LNCaP clone FGC (cell line): ENCODE measurements around the gene GPR63.

Experiments used
- DNase-seq: peaks from one replicate; pipeline ENCODE4 v3.0.0-alpha.2; 2011; ENCODE audit warnings: low read depth
- H3K4me3 ChIP-seq: 2 replicates; pipeline ENCODE4 v1.5.1; 2011; ENCODE audit warnings: mild to moderate bottlenecking, low read depth, low read length, control low read depth
- TF ChIP-seq, protein P1 (sequence below): IDR thresholded peaks from 2 replicates; pipeline ENCODE4 v1.5.1; 2012; ENCODE audit warnings: mild to moderate bottlenecking; ENCODE audit not compliant: control insufficient read depth, insufficient read depth; ENCODE audit errors: extremely low read depth

Gene GPR63

GRCh38 chr6:96864216-96865054 lies 27.2 kb upstream of the GPR63 start:
- no peak for DNase-seq
- no peak overlapping the region for H3K4me3 ChIP-seq
- TF ChIP-seq, protein P1, sequence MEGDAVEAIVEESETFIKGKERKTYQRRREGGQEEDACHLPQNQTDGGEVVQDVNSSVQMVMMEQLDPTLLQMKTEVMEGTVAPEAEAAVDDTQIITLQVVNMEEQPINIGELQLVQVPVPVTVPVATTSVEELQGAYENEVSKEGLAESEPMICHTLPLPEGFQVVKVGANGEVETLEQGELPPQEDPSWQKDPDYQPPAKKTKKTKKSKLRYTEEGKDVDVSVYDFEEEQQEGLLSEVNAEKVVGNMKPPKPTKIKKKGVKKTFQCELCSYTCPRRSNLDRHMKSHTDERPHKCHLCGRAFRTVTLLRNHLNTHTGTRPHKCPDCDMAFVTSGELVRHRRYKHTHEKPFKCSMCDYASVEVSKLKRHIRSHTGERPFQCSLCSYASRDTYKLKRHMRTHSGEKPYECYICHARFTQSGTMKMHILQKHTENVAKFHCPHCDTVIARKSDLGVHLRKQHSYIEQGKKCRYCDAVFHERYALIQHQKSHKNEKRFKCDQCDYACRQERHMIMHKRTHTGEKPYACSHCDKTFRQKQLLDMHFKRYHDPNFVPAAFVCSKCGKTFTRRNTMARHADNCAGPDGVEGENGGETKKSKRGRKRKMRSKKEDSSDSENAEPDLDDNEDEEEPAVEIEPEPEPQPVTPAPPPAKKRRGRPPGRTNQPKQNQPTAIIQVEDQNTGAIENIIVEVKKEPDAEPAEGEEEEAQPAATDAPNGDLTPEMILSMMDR: no peak

DNA sequence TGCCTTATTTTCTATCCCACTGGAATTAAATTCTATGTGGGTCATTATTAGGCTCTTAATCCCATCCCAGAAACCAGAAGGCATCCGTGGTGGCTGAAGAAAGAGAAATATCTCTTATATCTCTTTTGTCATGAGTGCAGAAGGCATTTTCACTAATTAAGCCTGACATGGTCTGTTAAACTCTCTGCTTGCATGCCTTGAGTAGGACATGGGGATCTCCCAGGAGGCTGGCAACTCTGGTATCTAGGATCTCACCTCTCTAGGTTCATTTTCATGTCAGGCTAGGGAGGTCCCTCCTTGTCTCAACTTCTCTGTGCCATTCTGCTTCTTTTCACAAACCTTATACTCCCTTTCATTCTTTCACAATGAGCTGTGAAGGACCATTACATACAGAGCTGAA lies 25.3 kb upstream of the GPR63 start:
- TF ChIP-seq, protein P1: no peak
- H3K4me3 ChIP-seq: no peak overlapping the region
- DNase-seq: no peak

GRCh38 chr6:96861588-96861987 lies 24.3 kb upstream of the GPR63 start:
- no peak for DNase-seq
- H3K4me3 ChIP-seq: no peak overlapping the region
- TF ChIP-seq, protein P1: no peak

DNA sequence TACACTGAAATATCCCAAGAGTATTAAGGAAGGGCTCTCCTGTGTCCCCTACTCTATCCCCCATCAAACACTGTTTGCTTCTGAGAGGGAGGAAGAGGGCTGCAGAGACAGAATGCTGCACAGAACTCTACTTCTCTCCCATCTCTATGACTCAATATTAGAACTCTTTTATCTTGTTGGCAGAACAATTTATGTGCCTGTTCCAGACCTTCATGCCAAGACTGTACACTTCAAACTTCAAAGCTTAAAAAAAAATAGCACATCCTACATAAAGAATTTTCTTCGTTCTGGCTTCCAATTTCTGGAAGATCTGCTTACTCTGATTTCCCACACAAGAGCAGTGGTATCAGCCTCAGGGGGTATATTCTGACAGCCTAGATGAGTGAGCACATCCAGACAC lies 19.6 kb upstream of the GPR63 start:
- TF ChIP-seq, protein P1: no peak
- DNase-seq: no peak

DNA sequence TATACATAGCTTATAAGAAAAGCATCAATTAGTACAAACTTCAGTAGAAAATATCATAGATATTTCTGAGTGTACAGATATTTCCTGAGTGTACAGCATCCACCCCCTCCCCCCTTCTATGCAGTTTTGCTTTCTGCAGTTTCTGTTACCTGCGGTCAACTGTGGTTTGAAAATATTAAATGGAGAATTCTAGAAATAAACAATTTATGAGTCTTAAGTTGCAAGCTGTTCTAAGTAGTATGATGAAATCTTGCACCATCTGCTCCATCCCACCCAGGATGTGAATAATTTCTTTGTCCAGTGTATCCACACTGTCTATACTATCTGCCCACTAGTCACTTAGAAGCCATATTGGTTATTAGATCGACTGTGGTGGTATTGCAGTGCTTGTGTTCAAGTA lies 15.8 kb upstream of the GPR63 start:
- no peak overlapping the region for H3K4me3 ChIP-seq
- TF ChIP-seq, protein P1: no peak
- no peak for DNase-seq

More for the DNA sequence above, 19.6 kb upstream of the GPR63 start:
- no peak overlapping the region for H3K4me3 ChIP-seq

GRCh38 chr6:96852605-96853004 lies 15.3 kb upstream of the GPR63 start:
- no peak overlapping the region for H3K4me3 ChIP-seq
- TF ChIP-seq, protein P1: no peak
- no peak for DNase-seq

DNA sequence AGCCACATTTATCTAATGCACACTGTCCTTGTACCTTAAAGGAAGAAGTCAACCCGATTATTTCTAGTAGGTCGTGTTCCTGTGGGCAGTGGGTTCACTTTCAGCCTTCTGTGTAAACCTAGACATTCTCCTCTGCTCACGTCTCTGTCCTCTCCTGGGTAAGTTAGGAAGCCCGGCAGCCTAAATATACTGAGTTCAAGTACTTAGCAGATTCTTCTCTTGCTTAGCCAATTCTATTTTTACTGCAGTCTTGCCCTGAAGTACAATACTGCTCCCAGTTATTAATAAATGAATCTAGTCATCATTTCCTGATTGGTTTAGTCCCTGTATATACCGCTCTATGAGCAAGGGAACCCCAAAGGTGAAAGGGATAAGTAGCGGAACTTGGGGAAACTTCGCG lies 14.6 kb upstream of the GPR63 start:
- DNase-seq: no peak
- TF ChIP-seq, protein P1: no peak
- H3K4me3 ChIP-seq: no peak overlapping the region
